HepG2 (cell line): ENCODE data around the gene DLX1. TPM values are rescaled to one million over a fixed set of nuclear protein-coding genes. Genes with fewer than 3 reads are reported as not detected.
A peak's percentile ranks its signal among the peaks of the same experiment; 100 is the strongest.

Source experiments
- CEBPG ChIP-seq: IDR thresholded peaks from 2 replicates; pipeline ENCODE4 v1.6.1; 2016
- HBP1 ChIP-seq: IDR thresholded peaks from 2 replicates; pipeline ENCODE4 v1.6.1; 2016; ENCODE audit warnings: low read depth, control low read depth
- LRRFIP1 ChIP-seq: sonication (generic); formaldehyde crosslinking; conservative IDR thresholded peaks from 2 replicates; pipeline ENCODE4 v1.4.0; 2020; ENCODE audit warnings: missing genetic modification reagents
- MYC ChIP-seq: sonication (generic); formaldehyde crosslinking; IDR thresholded peaks from 2 replicates; pipeline ENCODE4 v1.9.0; 2021; ENCODE audit warnings: missing genetic modification reagents, borderline replicate concordance
- POGZ ChIP-seq: sonication (generic); formaldehyde crosslinking; IDR thresholded peaks from 2 replicates; pipeline ENCODE4 v1.4.0; 2020; ENCODE audit warnings: mild to moderate bottlenecking, missing genetic modification reagents
- PRDM4 ChIP-seq: sonication (generic); formaldehyde crosslinking; IDR thresholded peaks from 2 replicates; pipeline ENCODE4 v1.9.0; 2021; ENCODE audit warnings: missing genetic modification reagents, borderline replicate concordance
- SETDB1 ChIP-seq: sonication (generic); formaldehyde crosslinking; IDR thresholded peaks from 2 replicates; pipeline ENCODE4 v1.5.1; 2020; ENCODE audit warnings: missing genetic modification reagents, mild to moderate bottlenecking, borderline replicate concordance
- SRSF9 ChIP-seq: fragments of 200-400 bp; formaldehyde crosslinking; IDR thresholded peaks from 2 replicates; pipeline ENCODE4 v1.6.1; 2018; ENCODE audit warnings: borderline replicate concordance, mild to moderate bottlenecking, low read depth, low read length; ENCODE audit not compliant: insufficient read depth, poor library complexity, severe bottlenecking
- ZFYVE20 ChIP-seq: sonication (generic); formaldehyde crosslinking; IDR thresholded peaks from 2 replicates; pipeline ENCODE4 v1.8.0; 2023; ENCODE audit warnings: low read depth, mild to moderate bottlenecking, moderate library complexity, missing genetic modification reagents, borderline replicate concordance
- ZNF20 ChIP-seq: sonication (generic); formaldehyde crosslinking; IDR thresholded peaks from 2 replicates; pipeline ENCODE4 v1.4.0; 2020; ENCODE audit warnings: mild to moderate bottlenecking, moderate library complexity, missing genetic modification reagents
- ZNF563 ChIP-seq: sonication (generic); formaldehyde crosslinking; IDR thresholded peaks from 2 replicates; pipeline ENCODE4 v1.8.0; 2022; ENCODE audit warnings: mild to moderate bottlenecking, moderate library complexity, missing genetic modification reagents
- ZNF607 ChIP-seq: sonication (generic); formaldehyde crosslinking; IDR thresholded peaks from 2 replicates; pipeline ENCODE4 v1.5.1; 2020; ENCODE audit warnings: missing genetic modification reagents, mild to moderate bottlenecking, borderline replicate concordance
- polyA plus RNA-seq, 8 experiments: library from polyadenylated mRNA; depleted of rRNA in 3 of 8; stranded (reverse) in 7 of 8; unstranded in 1 of 8; fragments of >200 nt; fragmentation: Illumina TruSeq in 4 of 8; extraction: Trizol in 4 of 8; gene quantifications; 2 replicates each; pipeline versions ENCODE4 v1.2.1 to v1.2.3, GENCODE V29; 2011 to 2016; ENCODE audit warnings: low read depth in 4 of 8, missing spikeins in 1 of 8, mixed read lengths in 1 of 8; ENCODE audit not compliant: insufficient read depth in 1 of 8
- total RNA-seq, 5 experiments: library from RNA; depleted of rRNA; stranded (reverse); fragments of >200 nt; fragmentation: Illumina TruSeq; extraction: Trizol; gene quantifications; 2 replicates each; pipeline ENCODE4 v1.2.3, GENCODE V29; 2016; ENCODE audit warnings: low read depth in 1 of 5
- TF ChIP-seq, protein P1 (sequence below): IDR thresholded peaks from 2 replicates; pipeline ENCODE4 v1.6.1; 2016; ENCODE audit warnings: missing compliant biosample characterization, missing genetic modification reagents, borderline replicate concordance
- TF ChIP-seq, protein P2 (sequence below): IDR thresholded peaks from 2 replicates; pipeline ENCODE4 v1.6.1; 2016; ENCODE audit warnings: missing biosample characterization, missing genetic modification reagents, low read depth
- TF ChIP-seq, protein P3 (sequence below): sonication (generic); formaldehyde crosslinking; IDR thresholded peaks from 2 replicates; pipeline ENCODE4 v1.5.0; 2020; ENCODE audit warnings: missing genetic modification reagents
- TF ChIP-seq, protein P4 (sequence below): sonication (generic); IDR thresholded peaks from 2 replicates; pipeline ENCODE4 v1.6.1; 2016; ENCODE audit warnings: low read depth, borderline replicate concordance

Gene DLX1
- total and polyA plus RNA-seq, 2 of the 13 experiments (the other 11 are each of a cell fraction or from before 2014, with no cell fraction given) = 0.18 to 0.86 TPM

GRCh38 chr2:172084645-172085459, 455 bp upstream of the DLX1 start (continued):
- TF ChIP-seq, protein P1, sequence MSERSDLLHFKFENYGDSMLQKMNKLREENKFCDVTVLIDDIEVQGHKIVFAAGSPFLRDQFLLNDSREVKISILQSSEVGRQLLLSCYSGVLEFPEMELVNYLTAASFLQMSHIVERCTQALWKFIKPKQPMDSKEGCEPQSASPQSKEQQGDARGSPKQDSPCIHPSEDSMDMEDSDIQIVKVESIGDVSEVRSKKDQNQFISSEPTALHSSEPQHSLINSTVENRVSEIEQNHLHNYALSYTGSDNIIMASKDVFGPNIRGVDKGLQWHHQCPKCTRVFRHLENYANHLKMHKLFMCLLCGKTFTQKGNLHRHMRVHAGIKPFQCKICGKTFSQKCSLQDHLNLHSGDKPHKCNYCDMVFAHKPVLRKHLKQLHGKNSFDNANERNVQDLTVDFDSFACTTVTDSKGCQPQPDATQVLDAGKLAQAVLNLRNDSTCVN (CRISPR knock-in tag) = no peak
- TF ChIP-seq ZNF563 (peak; percentile 89; the same call in 1 of the 2 replicates), PRDM4 (no peak), ZNF20 (CRISPR knock-in tag) (no peak), ZFYVE20 (CRISPR knock-in tag) (no peak), HBP1 (CRISPR knock-in tag) (peak; percentile 37; the same call in 1 of the 2 replicates), SRSF9 (no peak), POGZ (CRISPR knock-in tag) (peak; percentile 53; the same call in 1 of the 2 replicates), ZNF607 (CRISPR knock-in tag) (no peak), MYC (peak; percentile 22; the same call in 1 of the 2 replicates), LRRFIP1 (CRISPR knock-in tag) (no peak), CEBPG (CRISPR knock-in tag) (peak; percentile 89), SETDB1 (CRISPR knock-in tag) (no peak)
- TF ChIP-seq, protein P2, sequence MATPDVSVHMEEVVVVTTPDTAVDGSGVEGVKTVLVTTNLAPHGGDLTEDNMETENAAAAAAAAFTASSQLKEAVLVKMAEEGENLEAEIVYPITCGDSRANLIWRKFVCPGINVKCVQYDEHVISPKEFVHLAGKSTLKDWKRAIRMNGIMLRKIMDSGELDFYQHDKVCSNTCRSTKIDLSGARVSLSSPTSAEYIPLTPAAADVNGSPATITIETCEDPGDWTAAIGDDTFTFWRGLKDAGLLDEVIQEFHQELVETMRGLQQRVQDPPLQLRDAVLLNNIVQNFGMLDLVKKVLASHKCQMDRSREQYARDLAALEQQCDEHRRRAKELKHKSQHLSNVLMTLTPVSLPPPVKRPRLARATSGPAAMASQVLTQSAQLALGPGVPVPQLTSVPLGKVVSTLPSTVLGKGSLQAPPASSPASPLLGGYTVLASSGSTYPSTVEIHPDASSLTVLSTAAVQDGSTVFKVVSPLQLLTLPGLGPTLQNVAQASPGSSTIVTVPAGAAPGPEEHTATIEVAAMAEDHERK (CRISPR knock-in tag) = no peak
- TF ChIP-seq, protein P3, sequence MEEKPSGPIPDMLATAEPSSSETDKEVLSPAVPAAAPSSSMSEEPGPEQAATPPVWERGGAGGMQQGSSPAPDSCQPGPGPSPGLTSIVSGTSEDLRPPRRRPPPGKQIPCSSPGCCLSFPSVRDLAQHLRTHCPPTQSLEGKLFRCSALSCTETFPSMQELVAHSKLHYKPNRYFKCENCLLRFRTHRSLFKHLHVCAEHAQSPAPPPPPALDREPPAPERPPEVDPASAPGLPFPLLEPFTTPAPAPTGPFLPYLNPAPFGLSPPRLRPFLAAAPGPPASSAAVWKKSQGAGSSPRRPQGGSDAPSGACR (CRISPR knock-in tag) = no peak
- TF ChIP-seq, protein P4, sequence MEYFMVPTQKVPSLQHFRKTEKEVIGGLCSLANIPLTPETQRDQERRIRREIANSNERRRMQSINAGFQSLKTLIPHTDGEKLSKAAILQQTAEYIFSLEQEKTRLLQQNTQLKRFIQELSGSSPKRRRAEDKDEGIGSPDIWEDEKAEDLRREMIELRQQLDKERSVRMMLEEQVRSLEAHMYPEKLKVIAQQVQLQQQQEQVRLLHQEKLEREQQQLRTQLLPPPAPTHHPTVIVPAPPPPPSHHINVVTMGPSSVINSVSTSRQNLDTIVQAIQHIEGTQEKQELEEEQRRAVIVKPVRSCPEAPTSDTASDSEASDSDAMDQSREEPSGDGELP = peak; percentile 24; the same call in 1 of the 2 replicates
